DOHH2 (cell line): Measurements from ENCODE around the gene IPO7.

Experiments used
- H3F3A ChIP-seq: fragments of 200-600 bp; sonication (generic), shearing (Covaris generic); 2 replicates; pipeline ENCODE4 v1.6.0; 2016; ENCODE audit warnings: antibody characterized with exemption, mild to moderate bottlenecking; ENCODE audit not compliant: control insufficient read depth, insufficient read depth
- H3K27ac ChIP-seq: fragments of 200-600 bp; sonication (generic); 2 replicates; pipeline ENCODE4 v1.5.1; 2014; ENCODE audit warnings: low read depth, mild to moderate bottlenecking, low read length, moderate library complexity
- H3K27me3 ChIP-seq: fragments of 200-600 bp; sonication (generic); 2 replicates; pipeline ENCODE4 v1.6.1; 2014; ENCODE audit warnings: mild to moderate bottlenecking, low read length, mixed read lengths; ENCODE audit not compliant: control insufficient read depth
- H3K36me3 ChIP-seq: fragments of 200-600 bp; sonication (generic); 2 replicates; pipeline ENCODE4 v1.6.1; 2014; ENCODE audit warnings: mild to moderate bottlenecking, low read length, moderate library complexity, mixed read lengths; ENCODE audit not compliant: control insufficient read depth
- H3K4me1 ChIP-seq: fragments of 200-600 bp; sonication (generic); 2 replicates; pipeline ENCODE4 v1.6.1; 2014; ENCODE audit warnings: mild to moderate bottlenecking, low read length, mixed read lengths; ENCODE audit not compliant: control insufficient read depth
- H3K4me2 ChIP-seq: fragments of 200-600 bp; sonication (generic); 2 replicates; pipeline ENCODE4 v1.6.0; 2014; ENCODE audit warnings: mild to moderate bottlenecking, low read length, moderate library complexity
- H3K4me3 ChIP-seq: fragments of 200-600 bp; sonication (generic); 2 replicates; pipeline ENCODE4 v1.5.1; 2014; ENCODE audit warnings: mild to moderate bottlenecking, low read length, mixed read lengths
- H3K79me2 ChIP-seq: fragments of 200-600 bp; sonication (generic); 2 replicates; pipeline ENCODE4 v1.6.1; 2014; ENCODE audit warnings: mild to moderate bottlenecking, low read length, mixed read lengths; ENCODE audit not compliant: control insufficient read depth
- H3K9me2 ChIP-seq: fragments of 200-600 bp; sonication (generic); replicated peaks from 2 replicates; pipeline ENCODE4 v1.6.1; 2014; ENCODE audit warnings: mild to moderate bottlenecking, low read length, mixed read lengths; ENCODE audit not compliant: control insufficient read depth
- H3K9me3 ChIP-seq: fragments of 200-600 bp; sonication (generic); 2 replicates; pipeline ENCODE4 v1.6.1; 2014; ENCODE audit warnings: antibody characterized with exemption, low read length, mixed read lengths; ENCODE audit not compliant: control insufficient read depth, insufficient read depth
- H4K20me1 ChIP-seq: fragments of 200-600 bp; sonication (generic); 2 replicates; pipeline ENCODE4 v1.6.0; 2014; ENCODE audit warnings: low read depth, mild to moderate bottlenecking, antibody characterized with exemption, low read length, moderate library complexity; ENCODE audit not compliant: control insufficient read depth, insufficient read depth
- EZH2phosphoT487 ChIP-seq: fragments of 200-600 bp; sonication (generic); IDR thresholded peaks from 2 replicates; pipeline ENCODE4 v1.6.1; 2017; ENCODE audit warnings: borderline replicate concordance, mild to moderate bottlenecking, antibody characterized with exemption, low read length, moderate library complexity, mixed read lengths
- TF ChIP-seq, protein P1 (sequence below): fragments of 200-600 bp; sonication (generic); IDR thresholded peaks from one replicate; pipeline ENCODE4 v1.5.1; 2014; ENCODE audit warnings: antibody characterized with exemption, mild to moderate bottlenecking, low read depth, low read length; ENCODE audit not compliant: poor library complexity, severe bottlenecking

The IPO7 gene

DNA sequence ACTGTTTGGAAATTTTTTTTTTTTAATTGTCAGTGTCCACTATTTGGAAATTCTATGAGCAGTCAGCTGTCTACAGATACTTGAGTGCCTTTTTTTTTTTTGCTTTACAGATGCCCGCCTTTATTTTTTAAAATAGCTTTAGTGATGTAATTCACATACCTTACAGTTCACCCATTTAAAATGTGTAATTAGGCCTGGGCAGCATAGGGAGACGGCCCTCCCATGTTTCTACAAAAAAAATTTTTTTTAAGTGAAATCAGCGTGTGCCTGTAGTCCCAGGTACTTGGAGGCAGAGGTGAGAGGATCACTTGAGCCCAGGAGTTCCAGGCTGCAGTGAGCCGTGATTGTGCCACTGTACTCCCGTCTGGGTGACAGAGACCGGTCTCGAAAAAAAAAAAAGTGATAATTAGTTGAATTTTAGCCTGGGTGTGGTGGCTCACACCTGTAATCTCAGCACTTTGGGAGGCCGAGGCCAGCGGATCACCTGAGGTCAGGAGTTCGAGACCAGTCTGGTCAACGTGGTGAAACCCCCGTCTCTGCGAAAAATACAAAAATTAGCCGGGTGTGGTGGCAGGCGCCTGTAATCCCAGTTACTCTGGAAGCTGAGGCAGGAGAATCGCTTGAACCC is 77.8 kb downstream of the IPO7 start:
- H3K27ac ChIP-seq = peak overlapping the region; percentile 98
- H3K9me2 ChIP-seq = no peaks in the 10 kb centered on the region
- peaks cover 22% of the 10 kb centered on the region for H3K36me3 ChIP-seq
- TF ChIP-seq, protein P1, sequence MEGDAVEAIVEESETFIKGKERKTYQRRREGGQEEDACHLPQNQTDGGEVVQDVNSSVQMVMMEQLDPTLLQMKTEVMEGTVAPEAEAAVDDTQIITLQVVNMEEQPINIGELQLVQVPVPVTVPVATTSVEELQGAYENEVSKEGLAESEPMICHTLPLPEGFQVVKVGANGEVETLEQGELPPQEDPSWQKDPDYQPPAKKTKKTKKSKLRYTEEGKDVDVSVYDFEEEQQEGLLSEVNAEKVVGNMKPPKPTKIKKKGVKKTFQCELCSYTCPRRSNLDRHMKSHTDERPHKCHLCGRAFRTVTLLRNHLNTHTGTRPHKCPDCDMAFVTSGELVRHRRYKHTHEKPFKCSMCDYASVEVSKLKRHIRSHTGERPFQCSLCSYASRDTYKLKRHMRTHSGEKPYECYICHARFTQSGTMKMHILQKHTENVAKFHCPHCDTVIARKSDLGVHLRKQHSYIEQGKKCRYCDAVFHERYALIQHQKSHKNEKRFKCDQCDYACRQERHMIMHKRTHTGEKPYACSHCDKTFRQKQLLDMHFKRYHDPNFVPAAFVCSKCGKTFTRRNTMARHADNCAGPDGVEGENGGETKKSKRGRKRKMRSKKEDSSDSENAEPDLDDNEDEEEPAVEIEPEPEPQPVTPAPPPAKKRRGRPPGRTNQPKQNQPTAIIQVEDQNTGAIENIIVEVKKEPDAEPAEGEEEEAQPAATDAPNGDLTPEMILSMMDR = no peak
- no peak for TF ChIP-seq EZH2phosphoT487
- H3K4me1 ChIP-seq = peaks cover 22% of the 10 kb centered on the region
- 0 out of 2 replicates have a peak, but pooled peaks cover 2% of the 10 kb centered on the region for H4K20me1 ChIP-seq
- H3F3A ChIP-seq = peaks cover 19% of the 10 kb centered on the region
- H3K4me2 ChIP-seq = peak overlapping the region; percentile 73
- no peaks in the 10 kb centered on the region for H3K9me3 ChIP-seq
- no peaks in the 10 kb centered on the region for H3K27me3 ChIP-seq
- H3K79me2 ChIP-seq = peaks cover 78% of the 10 kb centered on the region
- peak overlapping the region; percentile 80 for H3K4me3 ChIP-seq

- Histone ChIP-seq H3K4me3 (peak overlapping the region; percentile 80), H3K36me3 (peaks cover 22% of the 10 kb centered on the region), H4K20me1 (0 out of 2 replicates have a peak, but pooled peaks cover 2% of the 10 kb centered on the region), H3K79me2 (peaks cover 85% of the 10 kb centered on the region), H3K27ac (peak overlapping the region; percentile 9; the same call in 1 of the 2 replicates), H3K4me1 (peaks cover 22% of the 10 kb centered on the region), H3K9me2 (no peaks in the 10 kb centered on the region), H3K4me2 (peak overlapping the region; percentile 73), H3F3A (peaks cover 19% of the 10 kb centered on the region), H3K9me3 (no peaks in the 10 kb centered on the region), H3K27me3 (no peaks in the 10 kb centered on the region)
- TF ChIP-seq, protein P1 = no peak
- no peak for TF ChIP-seq EZH2phosphoT487
These were observed 78.5 kb downstream of the IPO7 start for GRCh38 chr11:9462806-9463537.

DNA sequence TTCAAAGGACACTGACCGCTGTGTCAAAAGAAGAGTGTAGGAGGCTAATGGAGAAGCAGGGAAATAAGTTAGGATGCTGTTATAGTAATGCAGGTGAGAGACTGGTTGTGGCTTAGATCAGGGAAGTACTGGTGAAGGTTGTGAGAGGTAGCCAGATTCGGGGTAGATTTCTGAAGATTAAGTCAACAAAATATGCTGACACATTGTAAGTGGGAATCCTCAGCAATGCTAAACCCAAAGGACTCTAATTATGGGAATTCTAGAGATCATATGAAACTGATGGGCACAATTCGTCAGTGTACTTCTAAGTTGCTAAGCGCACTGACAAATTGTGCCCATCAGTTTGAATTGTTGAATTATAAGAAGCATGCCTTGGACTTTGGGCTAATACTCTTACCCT is 86.3 kb downstream of the IPO7 start:
- no peak overlapping the region for H3K4me2 ChIP-seq
- H3K79me2 ChIP-seq = peaks cover 48% of the 10 kb centered on the region
- H3K9me2 ChIP-seq = no peaks in the 10 kb centered on the region
- no peaks in the 10 kb centered on the region for H3F3A ChIP-seq
- H3K36me3 ChIP-seq = peaks cover 40% of the 10 kb centered on the region
- H3K9me3 ChIP-seq = no peaks in the 10 kb centered on the region
- H3K4me1 ChIP-seq = no peaks in the 10 kb centered on the region
- no peaks in the 10 kb centered on the region for H4K20me1 ChIP-seq
- H3K27ac ChIP-seq = no peak overlapping the region
- H3K4me3 ChIP-seq = no peak overlapping the region
- TF ChIP-seq, protein P1 = no peak
- no peak for TF ChIP-seq EZH2phosphoT487
- no peaks in the 10 kb centered on the region for H3K27me3 ChIP-seq
